Erythroblast (primary cell): ENCODE data around the gene RABL2A.
A peak's percentile ranks its signal among the peaks of the same experiment; 100 is the strongest.
"Not testable (repeated sequence)": the region's sequence is repeated elsewhere in the genome, so short reads cannot be mapped to it uniquely, and the experiment has no call there.

Experiments
- DNase-seq, 2 experiments: peaks; one replicate each; lab custom pipeline; 2025; lab: John Stamatoyannopoulos, UW
- GATA1 ChIP-seq: IDR thresholded peaks from 2 replicates; pipeline ENCODE4 v1.6.1; 2011; ENCODE audit warnings: low read depth, mild to moderate bottlenecking, control low read depth, low read length, moderate library complexity
- POLR2A ChIP-seq: IDR thresholded peaks from 2 replicates; pipeline ENCODE4 v1.6.1; 2011; ENCODE audit warnings: mild to moderate bottlenecking, low read length

RABL2A gene

DNA sequence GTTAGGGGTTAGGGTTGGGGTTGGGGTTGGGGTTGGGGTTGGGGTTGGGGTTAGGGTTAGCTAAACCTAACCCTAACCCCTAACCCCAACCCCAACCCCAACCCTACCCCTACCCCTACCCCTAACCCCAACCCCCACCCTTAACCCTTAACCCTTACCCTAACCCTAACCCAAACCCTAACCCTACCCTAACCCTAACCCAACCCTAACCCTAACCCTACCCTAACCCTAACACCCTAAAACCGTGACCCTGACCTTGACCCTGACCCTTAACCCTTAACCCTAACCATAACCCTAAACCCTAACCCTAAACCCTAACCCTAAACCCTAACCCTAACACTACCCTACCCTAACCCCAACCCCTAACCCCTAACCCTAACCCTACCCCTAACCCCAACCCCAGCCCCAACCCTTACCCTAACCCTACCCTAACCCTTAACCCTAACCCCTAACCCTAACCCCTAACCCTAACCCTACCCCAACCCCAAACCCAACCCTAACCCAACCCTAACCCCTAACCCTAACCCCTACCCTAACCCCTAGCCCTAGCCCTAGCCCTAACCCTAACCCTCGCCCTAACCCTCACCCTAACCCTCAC, 24.1 kb upstream of the RABL2A start:
- DNase-seq, result no peak
- TF ChIP-seq POLR2A, result no peak
- no peak for TF ChIP-seq GATA1

DNA sequence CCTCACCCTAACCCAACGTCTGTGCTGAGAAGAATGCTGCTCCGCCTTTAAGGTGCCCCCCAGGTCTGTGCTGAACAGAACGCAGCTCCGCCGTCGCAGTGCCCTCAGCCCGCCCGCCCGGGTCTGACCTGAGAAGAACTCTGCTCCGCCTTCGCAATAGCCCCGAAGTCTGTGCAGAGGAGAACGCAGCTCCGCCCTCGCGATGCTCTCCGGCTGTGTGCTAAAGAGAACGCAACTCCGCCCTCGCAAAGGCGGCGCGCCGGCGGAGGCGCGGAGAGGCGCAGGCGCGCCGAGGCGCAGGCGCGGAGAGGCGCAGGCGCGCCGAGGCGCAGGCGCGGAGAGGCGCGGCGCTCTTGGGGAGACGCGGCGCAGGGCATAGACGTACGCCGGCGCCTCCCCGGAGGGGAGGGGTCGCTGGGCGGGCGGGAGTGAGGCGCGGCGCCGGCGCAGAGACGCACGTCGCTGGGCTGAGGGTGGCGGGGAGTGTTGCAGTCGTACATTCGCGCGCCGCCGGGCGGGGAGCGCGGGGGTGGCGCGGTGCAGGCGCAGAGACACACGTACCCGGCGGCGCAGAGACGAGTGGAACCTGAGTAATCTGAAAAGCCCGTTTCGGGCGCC, 23.5 kb upstream of the RABL2A start:
- peak; percentile 79 for TF ChIP-seq POLR2A
- DNase-seq, result not testable (repeated sequence)

GRCh38 chr2:113604085-113604477, 23.0 kb upstream of the RABL2A start:
- peak; percentile 8 for TF ChIP-seq POLR2A
- DNase-seq, result not testable (repeated sequence)

GRCh38 chr2:113604661-113605060, 22.4 kb upstream of the RABL2A start:
- DNase-seq, result not testable (repeated sequence)

DNA sequence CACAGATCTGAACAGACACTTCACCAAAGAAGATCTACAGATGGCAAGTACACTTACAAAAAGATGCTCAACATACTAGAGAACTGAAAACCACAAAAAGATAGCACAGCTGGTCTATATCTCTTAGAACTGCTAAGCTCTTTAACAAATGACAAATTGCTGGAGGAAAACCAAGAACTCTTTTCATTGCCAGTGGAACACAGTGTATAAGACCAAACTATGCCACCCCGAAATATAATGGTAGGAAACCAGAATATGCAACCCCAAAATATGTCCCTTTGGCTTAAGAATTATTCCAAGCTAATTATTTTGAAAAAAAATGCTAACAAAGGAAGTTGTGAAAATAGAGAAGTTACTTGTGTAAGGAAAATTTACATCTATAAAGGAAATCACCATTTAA, 21.0 kb upstream of the RABL2A start:
- not testable (repeated sequence) for DNase-seq

- not testable (repeated sequence) for DNase-seq
Observed at GRCh38 chr2:113609822-113610221, 17.2 kb upstream of the RABL2A start.

GRCh38 chr2:113621002-113621401, 6.1 kb upstream of the RABL2A start:
- not testable (repeated sequence) for DNase-seq

GRCh38 chr2:113625906-113626305, 1.2 kb upstream of the RABL2A start:
- not testable (repeated sequence) for DNase-seq

- not testable (repeated sequence) for DNase-seq
Observed at GRCh38 chr2:113632849-113633345, 5.8 kb downstream of the RABL2A start.

- not testable (repeated sequence) for DNase-seq
Observed at GRCh38 chr2:113635358-113635757, 8.3 kb downstream of the RABL2A start.

- not testable (repeated sequence) for DNase-seq
Observed at GRCh38 chr2:113636226-113636625, 9.2 kb downstream of the RABL2A start.

DNA sequence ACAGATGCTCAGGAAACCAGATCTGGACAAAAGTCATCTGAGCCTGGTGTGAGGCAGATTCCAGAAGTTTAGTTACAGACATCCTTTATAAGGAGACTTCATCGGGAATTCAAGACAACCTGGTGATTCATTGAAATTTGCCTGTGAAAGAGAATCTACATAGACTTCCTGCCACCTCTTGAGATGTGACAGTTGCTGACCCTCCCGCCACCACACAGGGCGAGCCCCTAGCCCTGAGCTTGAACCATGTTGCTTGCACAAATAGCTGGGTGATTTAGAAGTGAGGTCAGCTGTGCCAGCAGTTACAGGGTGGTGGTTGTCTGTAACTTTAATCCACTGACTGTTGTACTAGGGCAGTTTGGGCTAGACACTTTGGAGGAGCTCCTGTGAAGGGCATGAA, 11.0 kb downstream of the RABL2A start:
- not testable (repeated sequence) for DNase-seq

- DNase-seq, result not testable (repeated sequence)
Observed at GRCh38 chr2:113646217-113646616, 19.2 kb downstream of the RABL2A start.

GRCh38 chr2:113650834-113651815, 24.1 kb downstream of the RABL2A start:
- not testable (repeated sequence) for DNase-seq

DNA sequence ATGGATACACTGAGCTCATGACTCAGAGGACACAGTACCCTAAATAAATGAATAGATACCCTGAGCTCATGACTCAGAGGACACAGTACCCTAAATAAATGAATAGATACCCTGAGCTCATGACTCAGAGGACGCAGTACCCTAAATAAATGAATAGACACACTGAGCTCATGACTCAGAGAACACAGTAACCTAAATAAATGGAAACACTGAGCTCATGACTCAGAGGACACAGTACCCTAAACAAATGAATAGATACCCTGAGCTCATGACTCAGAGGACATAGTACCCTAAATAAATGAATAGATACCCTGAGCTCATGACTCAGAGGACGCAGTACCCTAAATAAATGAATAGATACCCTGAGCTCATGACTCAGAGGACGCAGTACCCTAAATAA, 25.5 kb downstream of the RABL2A start:
- DNase-seq, result not testable (repeated sequence)

DNA sequence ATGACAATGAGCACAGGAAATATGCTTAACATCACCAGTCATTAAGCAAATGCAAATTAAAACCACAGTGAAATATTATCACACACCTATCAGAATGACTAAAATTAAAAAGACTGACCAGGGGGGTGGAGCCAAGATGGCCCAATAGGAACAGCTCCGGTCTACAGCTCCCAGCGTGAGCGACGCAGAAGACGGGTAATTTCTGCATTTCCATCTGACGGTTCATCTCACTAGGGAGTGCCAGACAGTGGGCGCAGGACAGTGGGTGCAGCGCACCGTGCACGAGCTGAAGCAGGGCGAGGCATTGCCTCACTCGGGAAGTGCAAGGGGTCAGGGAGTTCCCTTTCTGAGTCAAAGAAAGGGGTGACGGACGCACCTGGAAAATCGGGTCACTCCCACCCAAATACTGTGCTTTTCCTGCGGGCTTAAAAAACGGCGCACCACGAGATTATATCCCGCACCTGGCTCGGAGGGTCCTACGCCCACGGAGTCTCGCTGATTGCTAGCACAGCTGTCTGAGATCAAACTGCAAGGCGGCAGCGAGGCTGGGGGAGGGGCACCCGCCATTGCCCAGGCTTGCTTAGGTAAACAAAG, 29.1 kb downstream of the RABL2A start:
- not testable (repeated sequence) for DNase-seq

DNA sequence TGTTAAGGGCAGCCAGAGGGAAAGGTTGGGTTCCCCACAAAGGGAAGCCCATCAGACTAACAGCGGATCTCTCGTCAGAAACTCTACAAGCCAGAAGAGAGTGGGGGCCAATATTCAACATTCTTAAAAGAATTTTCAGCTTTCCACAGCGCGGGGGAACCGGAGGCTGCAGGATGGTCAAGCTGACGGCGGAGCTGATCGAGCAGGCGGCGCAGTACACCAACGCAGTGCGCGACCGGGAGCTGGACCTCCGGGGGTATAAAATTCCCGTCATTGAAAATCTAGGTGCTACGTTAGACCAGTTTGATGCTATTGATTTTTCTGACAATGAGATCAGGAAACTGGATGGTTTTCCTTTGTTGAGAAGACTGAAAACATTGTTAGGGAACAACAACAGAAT, 30.7 kb downstream of the RABL2A start:
- not testable (repeated sequence) for DNase-seq

DNA sequence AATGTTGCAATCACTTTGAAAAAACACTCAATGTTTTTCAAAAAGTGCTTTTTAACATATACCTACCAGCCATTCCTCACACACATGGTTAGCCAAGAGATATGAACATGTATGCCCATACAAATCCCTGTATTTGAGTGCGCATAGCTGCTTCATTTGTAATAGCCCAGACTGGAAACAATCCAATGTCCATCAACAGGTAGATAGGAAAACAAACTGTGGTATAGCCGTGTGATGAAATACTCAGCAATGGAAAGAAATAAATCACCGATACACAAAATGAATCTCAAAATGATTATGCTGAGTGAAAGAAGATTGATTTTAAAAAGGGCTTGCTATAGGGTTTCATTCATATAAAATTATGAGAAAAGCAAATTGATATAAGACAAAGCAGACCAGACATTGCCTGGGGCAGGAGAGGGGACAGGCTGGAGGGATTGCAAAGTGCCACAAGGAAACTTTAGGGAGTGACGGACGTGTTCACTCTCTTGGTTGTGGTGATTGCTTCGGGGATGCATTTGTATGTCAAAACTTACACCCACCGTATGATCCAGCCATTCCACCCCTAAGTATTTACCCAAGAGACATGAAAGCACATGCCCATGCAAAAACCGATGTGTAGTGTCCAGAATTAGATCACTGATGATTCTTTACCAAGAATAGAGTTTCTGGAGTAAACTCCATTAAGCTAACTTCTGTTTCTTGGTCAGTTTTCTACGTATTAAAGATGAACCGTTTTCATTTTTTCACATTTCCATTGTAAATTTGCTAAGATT, 36.4 kb downstream of the RABL2A start:
- DNase-seq, result not testable (repeated sequence)

- DNase-seq, result not testable (repeated sequence)
Observed at GRCh38 chr2:113664761-113665533, 37.9 kb downstream of the RABL2A start.
